Subcutaneous adipose tissue (tissue), 4 donors: ENCODE data around the gene GOLGA7B. TPM values are rescaled to one million over a fixed set of nuclear protein-coding genes. Genes with fewer than 3 reads are reported as not detected.

ENCODE experiments used
- total RNA-seq, 4 donors: library from RNA; depleted of rRNA; stranded (reverse); fragments of >200 nt; gene quantifications; one replicate each; pipeline ENCODE4 v1.1.0, GENCODE V29; 2016
- TF ChIP-seq, protein P1 (sequence below): fragments of 450-650 bp; IDR thresholded peaks from one replicate; pipeline ENCODE4 v1.5.1; 2016; ENCODE audit warnings: low read depth, mild to moderate bottlenecking, control low read depth, antibody characterized with exemption, moderate library complexity

Gene GOLGA7B
- total RNA-seq, 4 donors from 2014 or later, result 2.6 to 3.2 (median 3.2) TPM; not detected in 1

DNA sequence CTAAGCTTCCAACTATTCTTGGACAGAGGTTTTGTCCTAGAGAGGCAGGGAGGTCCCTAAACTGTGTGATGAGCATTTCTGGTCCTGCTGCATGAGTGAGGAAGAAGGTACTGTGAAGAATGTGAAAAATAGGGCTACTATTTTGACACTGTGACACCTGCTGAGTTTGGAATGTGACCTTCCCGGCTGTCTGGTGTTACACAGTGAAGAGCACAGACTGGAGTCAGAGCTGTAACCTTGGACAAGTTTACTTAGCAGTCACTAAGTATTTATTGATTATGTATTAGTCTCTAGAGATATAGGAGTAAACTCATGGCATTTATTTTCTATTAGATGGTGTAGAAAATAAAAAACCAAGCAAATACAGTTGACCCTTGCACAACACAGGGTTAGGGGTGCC lies 12.3 kb downstream of the GOLGA7B start:
- TF ChIP-seq, protein P1, sequence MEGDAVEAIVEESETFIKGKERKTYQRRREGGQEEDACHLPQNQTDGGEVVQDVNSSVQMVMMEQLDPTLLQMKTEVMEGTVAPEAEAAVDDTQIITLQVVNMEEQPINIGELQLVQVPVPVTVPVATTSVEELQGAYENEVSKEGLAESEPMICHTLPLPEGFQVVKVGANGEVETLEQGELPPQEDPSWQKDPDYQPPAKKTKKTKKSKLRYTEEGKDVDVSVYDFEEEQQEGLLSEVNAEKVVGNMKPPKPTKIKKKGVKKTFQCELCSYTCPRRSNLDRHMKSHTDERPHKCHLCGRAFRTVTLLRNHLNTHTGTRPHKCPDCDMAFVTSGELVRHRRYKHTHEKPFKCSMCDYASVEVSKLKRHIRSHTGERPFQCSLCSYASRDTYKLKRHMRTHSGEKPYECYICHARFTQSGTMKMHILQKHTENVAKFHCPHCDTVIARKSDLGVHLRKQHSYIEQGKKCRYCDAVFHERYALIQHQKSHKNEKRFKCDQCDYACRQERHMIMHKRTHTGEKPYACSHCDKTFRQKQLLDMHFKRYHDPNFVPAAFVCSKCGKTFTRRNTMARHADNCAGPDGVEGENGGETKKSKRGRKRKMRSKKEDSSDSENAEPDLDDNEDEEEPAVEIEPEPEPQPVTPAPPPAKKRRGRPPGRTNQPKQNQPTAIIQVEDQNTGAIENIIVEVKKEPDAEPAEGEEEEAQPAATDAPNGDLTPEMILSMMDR, result no peak

DNA sequence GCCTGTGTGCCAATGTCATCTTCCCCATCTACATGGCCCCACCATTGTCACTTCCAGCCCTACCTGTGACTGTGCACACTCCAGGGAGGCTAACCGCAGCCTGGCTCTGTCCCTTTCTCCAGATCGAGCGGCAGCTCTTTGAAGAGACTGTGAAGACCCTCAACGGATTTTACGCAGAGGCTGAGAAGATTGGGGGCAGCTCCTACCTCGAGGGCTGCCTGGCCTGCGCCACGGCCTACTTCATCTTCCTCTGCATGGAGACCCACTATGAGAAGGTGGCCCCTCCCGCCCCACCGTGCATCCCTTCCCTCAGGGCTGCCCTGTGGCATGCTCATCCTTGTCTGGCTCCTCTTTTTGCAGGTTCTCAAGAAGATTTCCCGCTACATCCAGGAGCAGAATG lies 14.2 kb downstream of the GOLGA7B start:
- TF ChIP-seq, protein P1, result no peak

DNA sequence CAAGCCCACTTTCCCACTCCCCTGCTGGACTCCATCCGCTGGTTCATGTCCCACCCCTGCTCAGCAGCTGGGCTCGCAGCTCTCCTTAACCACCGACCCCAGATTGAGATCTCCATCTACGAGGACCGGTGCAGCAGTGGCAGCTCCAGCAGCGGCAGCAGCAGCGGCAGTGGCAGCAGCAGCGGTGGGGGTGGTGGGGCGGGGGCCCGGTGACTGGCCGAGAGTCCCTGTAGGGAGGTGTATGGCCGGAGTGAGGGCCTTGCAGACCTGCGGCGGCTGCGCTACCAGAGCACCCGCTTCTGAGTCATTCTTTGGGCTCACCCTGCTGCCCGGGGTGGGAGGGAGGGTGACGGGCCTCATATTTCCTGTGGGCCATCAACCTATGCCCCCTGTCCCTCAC lies 15.8 kb downstream of the GOLGA7B start:
- TF ChIP-seq, protein P1, result no peak

DNA sequence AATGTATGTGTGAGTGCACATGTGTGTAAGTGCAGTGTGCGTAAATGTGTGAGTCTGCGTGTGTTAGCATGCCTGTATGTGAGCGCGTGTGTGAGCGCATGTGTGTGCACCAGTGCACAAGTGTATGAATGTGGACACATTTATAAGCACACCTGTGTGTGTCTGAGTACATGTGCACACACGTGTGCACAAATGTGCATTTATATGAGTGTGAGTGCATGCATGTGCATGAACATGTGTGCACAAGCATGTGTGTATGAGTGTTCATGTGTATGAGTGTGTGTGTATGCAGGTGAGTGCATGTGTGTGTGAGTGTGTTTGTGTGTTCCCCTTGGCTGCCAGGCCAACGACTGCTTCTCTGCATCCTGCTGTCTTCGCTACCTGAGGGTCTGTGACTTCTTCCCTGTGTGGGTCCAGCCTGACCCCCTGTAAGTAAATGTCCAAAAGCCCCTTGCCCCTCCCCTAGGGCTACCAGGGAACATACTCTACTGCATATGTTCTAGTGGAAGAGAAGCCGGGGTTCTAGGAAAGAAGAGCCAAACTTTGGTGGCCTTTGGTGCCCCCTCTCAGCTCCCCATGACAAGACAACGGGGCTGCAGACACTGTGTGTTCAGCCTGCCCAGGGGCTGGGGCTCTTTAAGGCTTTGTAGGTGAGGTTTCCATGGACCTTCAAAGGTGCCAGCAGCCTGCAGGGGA lies 17.0 kb downstream of the GOLGA7B start:
- TF ChIP-seq, protein P1, result no peak

DNA sequence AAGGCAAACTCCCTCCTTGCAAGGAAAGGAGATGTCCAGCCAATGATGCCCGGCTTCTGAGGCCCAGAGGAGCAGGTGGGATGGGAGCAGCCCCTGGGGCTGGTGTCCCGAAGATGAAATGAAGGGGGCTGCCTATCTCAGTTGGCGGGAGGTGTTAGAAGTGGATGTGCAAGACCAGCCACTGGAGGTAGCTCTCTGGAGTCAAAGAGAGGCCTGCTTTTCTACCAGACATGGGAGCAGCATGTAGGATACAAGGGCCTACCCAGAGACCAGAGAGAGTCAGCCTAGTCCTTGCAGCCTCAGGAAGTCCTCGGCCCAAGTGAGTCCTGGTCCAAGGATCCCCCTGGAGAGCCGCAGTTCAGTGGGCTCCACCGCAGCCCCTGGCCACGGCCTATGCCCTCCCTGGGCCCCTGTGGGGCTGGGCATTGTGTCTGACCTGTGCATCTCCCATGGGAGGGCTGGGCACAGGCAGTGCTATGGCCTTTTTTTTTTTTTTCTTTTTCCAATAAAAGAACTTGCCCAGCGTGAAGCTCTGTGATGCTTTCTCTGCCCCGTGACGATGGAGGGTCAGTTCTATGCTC lies 17.7 kb downstream of the GOLGA7B start:
- TF ChIP-seq, protein P1, result no peak

DNA sequence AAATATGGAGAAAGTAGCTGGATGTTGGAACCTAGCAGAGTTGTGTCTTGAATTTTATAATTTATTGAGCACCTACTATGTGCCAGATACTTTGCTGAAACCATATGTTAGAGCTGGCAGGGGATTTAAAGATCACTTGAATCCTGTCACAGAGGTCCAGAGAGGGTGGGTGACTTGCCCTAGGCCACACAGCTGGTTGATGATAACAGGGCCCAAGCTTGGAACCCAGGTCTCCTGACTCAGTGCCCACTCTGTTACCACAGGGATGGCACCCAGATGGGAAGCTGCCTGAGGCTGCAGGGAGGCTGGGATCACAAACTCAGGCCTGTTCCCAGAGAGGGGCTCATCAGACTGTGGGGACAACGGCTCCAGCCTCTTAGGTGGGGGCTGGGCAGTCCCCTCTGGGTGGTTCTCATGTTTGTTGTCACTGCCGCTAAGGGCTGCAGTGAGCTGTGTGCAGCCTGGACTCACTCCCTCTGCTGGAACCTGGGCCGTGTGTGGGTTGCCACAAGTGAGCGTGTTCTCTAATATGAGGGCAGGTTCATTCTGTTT lies 18.6 kb downstream of the GOLGA7B start:
- TF ChIP-seq, protein P1, result no peak

DNA sequence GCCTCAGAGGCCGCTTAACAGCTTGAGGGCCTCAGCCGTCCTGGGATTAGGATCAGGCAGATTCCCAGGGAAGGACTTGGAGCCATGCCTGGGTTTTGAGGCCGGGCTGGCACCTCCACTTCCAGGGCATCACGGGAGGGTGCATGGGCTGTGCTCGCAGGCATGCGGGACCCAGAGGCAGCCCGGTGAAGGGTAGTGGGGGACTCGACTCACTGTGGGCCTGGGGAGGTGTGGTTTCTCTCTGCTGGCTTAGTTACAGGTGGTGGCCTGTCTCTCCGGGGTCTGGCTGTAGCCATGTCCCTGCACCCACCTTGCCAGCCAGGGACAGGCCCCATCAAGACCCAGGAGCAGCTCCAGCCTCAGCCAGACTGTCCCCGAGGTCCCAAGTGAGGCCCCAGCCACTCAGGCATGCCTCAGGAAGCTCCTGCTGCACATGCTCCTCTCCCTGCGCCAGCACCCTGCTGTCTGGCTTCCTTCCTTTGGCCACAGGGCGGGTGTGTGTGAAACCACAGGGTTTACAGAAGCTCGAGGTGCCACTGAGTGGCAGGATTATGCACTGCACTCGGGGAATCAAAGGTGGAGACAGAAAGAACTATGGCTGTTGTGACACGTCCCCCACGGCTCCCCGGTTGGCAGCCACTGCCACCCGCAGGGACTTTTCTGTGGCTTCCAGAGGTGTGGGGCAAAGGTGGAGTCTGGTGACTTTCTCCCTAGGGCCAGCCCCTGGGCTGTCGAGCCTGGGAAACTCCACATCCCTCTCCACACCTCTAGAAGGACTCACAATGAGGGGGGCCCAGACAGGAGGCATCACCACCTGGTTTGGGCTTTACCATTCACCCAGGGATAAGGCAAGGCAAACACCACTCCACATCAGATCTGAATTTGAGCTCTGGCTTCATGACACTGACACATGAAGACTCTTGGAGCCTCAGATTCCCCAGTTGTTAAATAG lies 19.7 kb downstream of the GOLGA7B start:
- TF ChIP-seq, protein P1, result no peak
